ENCODE results near the gene CREBL2. TPM values are rescaled to one million over a fixed set of nuclear protein-coding genes. Genes with fewer than 3 reads are reported as not detected.
"Not testable (repeated sequence)": the region's sequence is repeated elsewhere in the genome, so short reads cannot be mapped to it uniquely, and the experiment has no call there.

Gene CREBL2
- total RNA-seq, 1 experiment from 2014 or later: 18.3 TPM

DNA sequence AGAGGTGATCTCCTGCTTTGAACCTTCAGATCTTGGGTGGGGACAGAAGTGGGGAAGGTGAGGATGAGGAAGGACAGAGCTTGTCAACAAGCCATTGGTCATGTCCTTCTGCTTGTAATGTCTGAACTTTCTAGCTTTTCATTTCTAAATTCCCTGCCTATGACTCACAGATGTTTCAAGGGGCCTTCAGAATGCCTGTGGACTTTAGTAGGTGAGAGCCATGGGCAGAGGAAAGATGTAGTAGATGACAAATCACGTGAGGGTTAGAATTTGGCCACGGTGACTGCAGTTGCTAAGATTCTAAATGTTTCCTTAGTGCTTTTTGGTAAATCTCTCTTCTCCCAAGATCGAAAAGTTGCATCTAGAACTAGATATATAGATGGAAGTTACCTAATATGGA, 18.7 kb upstream of the CREBL2 start:
- peaks cover 2% of the 10 kb centered on the region; the same call in 1 of the 2 replicates for H3K27me3 Mint-ChIP-seq (ENCODE audit: low read depth)
- no peak overlapping the region for H2AFZ ChIP-seq (ENCODE audit: low read length)

DNA sequence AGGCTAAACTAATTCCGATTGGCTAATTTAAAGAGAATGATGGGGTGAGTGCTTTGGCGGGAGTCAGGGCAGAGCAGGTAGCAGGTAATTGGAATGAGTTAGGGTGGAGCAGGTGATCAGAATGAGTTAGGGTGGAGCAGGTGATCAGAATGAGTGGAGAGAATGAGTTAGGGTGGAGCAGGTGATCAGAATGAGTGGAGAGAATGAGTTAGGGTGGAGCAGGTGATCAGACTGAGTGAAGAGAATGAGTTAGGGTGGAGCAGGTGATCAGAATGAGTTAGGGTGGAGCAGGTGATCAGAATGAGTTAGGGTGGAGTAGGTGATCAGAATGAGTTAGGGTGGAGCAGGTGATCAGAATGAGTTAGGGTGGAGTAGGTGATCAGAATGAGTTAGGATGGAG, 15.7 kb upstream of the CREBL2 start:
- H2BK15ac ChIP-seq (ENCODE audit: low read depth, low read length); H3K27me3 Mint-ChIP-seq (ENCODE audit: low read depth); H3K23me2 ChIP-seq (ENCODE audit: insufficient read length, low read depth, low read length, poor library complexity, severe bottlenecking); H4K91ac ChIP-seq (ENCODE audit: insufficient read length, low read depth, low read length); H2AFZ ChIP-seq (ENCODE audit: low read length); H2BK12ac ChIP-seq (ENCODE audit: insufficient read length, low read depth, low read length); H2BK20ac ChIP-seq (ENCODE audit: low read depth, low read length, poor library complexity, severe bottlenecking); H3K27me3 ChIP-seq (ENCODE audit: insufficient read depth, low read length); DNase-seq; H3T11ph ChIP-seq (ENCODE audit: low read length); H4K20me1 ChIP-seq (ENCODE audit: control insufficient read depth, insufficient read depth, insufficient read length); H3K79me2 ChIP-seq (ENCODE audit: insufficient read depth, low read length); H3K9ac ChIP-seq (ENCODE audit: extremely low read depth, insufficient read length, low read length); H4K5ac ChIP-seq (ENCODE audit: insufficient read length, low read depth, low read length); H2BK5ac ChIP-seq (ENCODE audit: insufficient read length, low read length); H3K9me3 ChIP-seq (ENCODE audit: control insufficient read depth, low read depth, low read length); H3K4me1 Mint-ChIP-seq; H3K4me3 Mint-ChIP-seq; H3K27ac Mint-ChIP-seq; H3K4me2 ChIP-seq (ENCODE audit: insufficient read depth, insufficient read length, low read length); H3K27ac ChIP-seq (ENCODE audit: insufficient read length, low read depth, low read length); H3K56ac ChIP-seq (ENCODE audit: insufficient read length, low read depth, low read length); H2AK5ac ChIP-seq (ENCODE audit: insufficient read length, low read length); H3K36me3 Mint-ChIP-seq (ENCODE audit: insufficient read depth in 1 of 3, low read depth in 3 of 3); H3K18ac ChIP-seq (ENCODE audit: insufficient read length, low read depth, low read length); H3K23ac ChIP-seq (ENCODE audit: insufficient read length, low read depth, low read length); H3K4ac ChIP-seq (ENCODE audit: low read depth, low read length); H3K79me1 ChIP-seq (ENCODE audit: insufficient read depth, low read depth, low read length, poor library complexity, severe bottlenecking); H3K14ac ChIP-seq (ENCODE audit: insufficient read depth, low read length); H2BK120ac ChIP-seq (ENCODE audit: low read depth, low read length, poor library complexity, severe bottlenecking); H4K8ac ChIP-seq (replicated peaks; ENCODE audit: insufficient read length, low read depth, low read length); H3K9me3 Mint-ChIP-seq; H3K4me1 ChIP-seq (ENCODE audit: insufficient read depth, low read length): not testable (repeated sequence)
- WGBS (ENCODE audit: extremely low coverage, insufficient read length, low lambda C conversion rate): no CpG with 5 or more reads among the region's 2 CpGs

More for the DNA sequence above, 18.7 kb upstream of the CREBL2 start:
- H4K8ac ChIP-seq (replicated peaks; ENCODE audit: insufficient read length, low read depth, low read length): no peak overlapping the region
- H3K23ac ChIP-seq (ENCODE audit: insufficient read length, low read depth, low read length): no peak overlapping the region
- H4K5ac ChIP-seq (ENCODE audit: insufficient read length, low read depth, low read length): no peak overlapping the region
- H3K27me3 ChIP-seq (ENCODE audit: insufficient read depth, low read length): no peaks in the 10 kb centered on the region
- Mint-ChIP-seq H3K4me1 (no peaks in the 10 kb centered on the region), H3K4me3 (no peak overlapping the region), H3K9me3 (no peaks in the 10 kb centered on the region; a peak in 2 of 5 replicates), H3K36me3 (ENCODE audit: insufficient read depth in 1 of 3, low read depth in 3 of 3) (no peaks in the 10 kb centered on the region), H3K27ac (no peak overlapping the region)
- H3K4me1 ChIP-seq (ENCODE audit: insufficient read depth, low read length): no peaks in the 10 kb centered on the region
- no peak overlapping the region for H4K91ac ChIP-seq (ENCODE audit: insufficient read length, low read depth, low read length)
- H3T11ph ChIP-seq (ENCODE audit: low read length): no peak overlapping the region
- DNase-seq: no peak
- no peaks in the 10 kb centered on the region for H4K20me1 ChIP-seq (ENCODE audit: control insufficient read depth, insufficient read depth, insufficient read length)
- H3K56ac ChIP-seq (ENCODE audit: insufficient read length, low read depth, low read length): no peak overlapping the region
- TF ChIP-seq, protein P1, sequence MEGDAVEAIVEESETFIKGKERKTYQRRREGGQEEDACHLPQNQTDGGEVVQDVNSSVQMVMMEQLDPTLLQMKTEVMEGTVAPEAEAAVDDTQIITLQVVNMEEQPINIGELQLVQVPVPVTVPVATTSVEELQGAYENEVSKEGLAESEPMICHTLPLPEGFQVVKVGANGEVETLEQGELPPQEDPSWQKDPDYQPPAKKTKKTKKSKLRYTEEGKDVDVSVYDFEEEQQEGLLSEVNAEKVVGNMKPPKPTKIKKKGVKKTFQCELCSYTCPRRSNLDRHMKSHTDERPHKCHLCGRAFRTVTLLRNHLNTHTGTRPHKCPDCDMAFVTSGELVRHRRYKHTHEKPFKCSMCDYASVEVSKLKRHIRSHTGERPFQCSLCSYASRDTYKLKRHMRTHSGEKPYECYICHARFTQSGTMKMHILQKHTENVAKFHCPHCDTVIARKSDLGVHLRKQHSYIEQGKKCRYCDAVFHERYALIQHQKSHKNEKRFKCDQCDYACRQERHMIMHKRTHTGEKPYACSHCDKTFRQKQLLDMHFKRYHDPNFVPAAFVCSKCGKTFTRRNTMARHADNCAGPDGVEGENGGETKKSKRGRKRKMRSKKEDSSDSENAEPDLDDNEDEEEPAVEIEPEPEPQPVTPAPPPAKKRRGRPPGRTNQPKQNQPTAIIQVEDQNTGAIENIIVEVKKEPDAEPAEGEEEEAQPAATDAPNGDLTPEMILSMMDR (conservative IDR thresholded peaks at IDR 0.05): no peak
- H3K9ac ChIP-seq (ENCODE audit: extremely low read depth, insufficient read length, low read length): no peak overlapping the region
- H3K4me2 ChIP-seq (ENCODE audit: insufficient read depth, insufficient read length, low read length): no peak overlapping the region
- H3K9me3 ChIP-seq (ENCODE audit: control insufficient read depth, low read depth, low read length): no peaks in the 10 kb centered on the region
- no peak overlapping the region for H3K4ac ChIP-seq (ENCODE audit: low read depth, low read length)
- no peak overlapping the region for H2BK12ac ChIP-seq (ENCODE audit: insufficient read length, low read depth, low read length)
- H2AK5ac ChIP-seq (ENCODE audit: insufficient read length, low read length): no peak overlapping the region
- no peak overlapping the region for H2BK5ac ChIP-seq (ENCODE audit: insufficient read length, low read length)
- H2BK15ac ChIP-seq (ENCODE audit: low read depth, low read length): no peak overlapping the region
- H3K18ac ChIP-seq (ENCODE audit: insufficient read length, low read depth, low read length): no peak overlapping the region
- H3K79me2 ChIP-seq (ENCODE audit: insufficient read depth, low read length): no peaks in the 10 kb centered on the region
- no peak overlapping the region for H2BK20ac ChIP-seq (ENCODE audit: low read depth, low read length, poor library complexity, severe bottlenecking)
- H3K79me1 ChIP-seq (ENCODE audit: insufficient read depth, low read depth, low read length, poor library complexity, severe bottlenecking): no peaks in the 10 kb centered on the region
- H3K27ac ChIP-seq (ENCODE audit: insufficient read length, low read depth, low read length): no peak overlapping the region
- H3K23me2 ChIP-seq (ENCODE audit: insufficient read length, low read depth, low read length, poor library complexity, severe bottlenecking): no peaks in the 10 kb centered on the region
- WGBS (ENCODE audit: extremely low coverage, insufficient read length, low lambda C conversion rate): no CpG with 5 or more reads among the region's 3 CpGs
- no peak overlapping the region for H2BK120ac ChIP-seq (ENCODE audit: low read depth, low read length, poor library complexity, severe bottlenecking)
- no peak overlapping the region for H3K14ac ChIP-seq (ENCODE audit: insufficient read depth, low read length)
